Stimulated activated CD4-positive, alpha-beta T cell treated with anti-CD3 and anti-CD28 coated beads, Interleukin-15, amount 100 ng/mL, for 48 hours (primary cell): Measurements from ENCODE around the gene TMEM72.

Experiments used
- DNase-seq, 2 donors: peaks; one replicate each; pipeline ENCODE4 v3.0.0-alpha.2; 2020; ENCODE audit warnings: low read depth in 2 of 2

Gene TMEM72

DNA sequence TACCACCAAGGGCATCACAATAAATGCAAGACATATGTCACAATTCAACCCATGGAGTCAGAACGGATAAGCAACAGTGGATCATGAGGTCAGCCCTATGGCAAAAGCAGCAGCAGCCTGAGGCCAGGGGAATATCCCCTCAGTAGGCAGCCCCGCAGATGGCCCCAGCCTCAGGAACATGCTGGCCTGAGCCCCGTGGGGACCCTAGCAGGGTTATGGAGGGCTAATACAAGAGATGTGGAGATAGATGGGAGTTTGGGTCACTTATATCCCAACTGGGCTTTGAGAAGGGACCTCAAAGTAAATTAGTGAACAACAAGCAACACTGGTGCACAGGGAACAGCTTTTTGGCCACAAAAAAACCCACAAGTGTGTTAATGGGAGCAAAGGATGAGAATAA lies 9.1 kb downstream of the TMEM72 start:
- no peak for DNase-seq

DNA sequence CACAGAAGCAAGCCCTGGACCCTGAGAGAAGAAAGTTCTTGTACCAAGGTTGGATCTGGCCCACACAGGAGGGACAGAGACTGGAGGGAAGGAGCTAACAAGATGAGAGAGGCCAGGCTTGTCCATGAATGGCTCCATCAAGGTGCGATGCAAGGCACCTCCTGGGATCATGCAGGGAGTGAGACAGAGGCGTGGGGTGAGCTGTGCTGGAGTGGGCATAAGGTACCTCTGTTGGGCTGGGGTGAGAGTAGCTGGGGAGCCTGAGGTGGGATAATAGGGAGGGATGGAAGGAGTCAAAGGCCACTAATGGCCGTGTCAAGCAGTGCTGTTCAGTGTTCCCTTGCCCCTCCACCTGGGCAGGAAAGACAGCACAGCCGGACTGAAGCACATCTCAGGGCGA lies 9.9 kb downstream of the TMEM72 start:
- no peak for DNase-seq

GRCh38 chr10:44921506-44921905 lies 10.4 kb downstream of the TMEM72 start:
- no peak for DNase-seq

DNA sequence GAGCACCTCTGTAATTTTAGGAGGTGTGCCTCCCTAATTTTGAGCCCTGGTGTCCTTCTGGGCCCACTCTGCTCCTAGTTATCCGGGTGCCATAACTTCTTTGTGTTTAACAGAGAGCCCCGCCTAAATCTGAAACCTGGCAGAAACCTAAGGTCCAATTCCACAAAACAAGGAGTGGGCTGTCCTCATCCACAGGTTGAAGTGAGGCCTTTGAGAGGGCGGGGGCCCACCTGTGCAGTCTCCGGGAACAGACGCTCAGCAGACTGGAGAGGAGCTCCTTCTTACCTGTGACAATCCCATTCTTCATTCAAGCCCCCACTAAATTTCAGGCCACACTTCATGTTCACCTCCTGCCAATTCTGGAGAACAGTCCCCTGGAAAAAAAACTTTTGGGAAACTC lies 10.9 kb downstream of the TMEM72 start:
- DNase-seq: no peak

GRCh38 chr10:44922796-44923545 lies 11.8 kb downstream of the TMEM72 start:
- DNase-seq: no peak

DNA sequence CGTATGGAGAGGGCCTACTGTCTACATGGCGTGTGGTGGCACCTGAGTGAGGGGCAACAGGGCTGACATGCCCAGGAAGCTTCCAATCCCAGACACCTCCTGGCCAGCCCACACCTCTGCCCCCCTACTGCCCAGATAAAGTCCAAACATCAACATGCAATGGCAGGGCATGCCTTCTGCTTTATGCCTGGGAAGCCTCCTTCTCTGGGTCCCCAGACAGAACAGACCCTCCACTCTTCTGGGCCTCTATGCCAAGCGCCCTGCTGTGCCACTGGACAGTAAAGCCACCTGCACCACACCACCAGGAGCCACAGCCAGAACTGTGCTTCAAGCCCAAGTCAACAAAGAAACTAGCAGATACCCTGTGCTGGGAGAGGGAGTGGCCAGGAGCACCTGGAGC lies 12.5 kb downstream of the TMEM72 start:
- DNase-seq: no peak

DNA sequence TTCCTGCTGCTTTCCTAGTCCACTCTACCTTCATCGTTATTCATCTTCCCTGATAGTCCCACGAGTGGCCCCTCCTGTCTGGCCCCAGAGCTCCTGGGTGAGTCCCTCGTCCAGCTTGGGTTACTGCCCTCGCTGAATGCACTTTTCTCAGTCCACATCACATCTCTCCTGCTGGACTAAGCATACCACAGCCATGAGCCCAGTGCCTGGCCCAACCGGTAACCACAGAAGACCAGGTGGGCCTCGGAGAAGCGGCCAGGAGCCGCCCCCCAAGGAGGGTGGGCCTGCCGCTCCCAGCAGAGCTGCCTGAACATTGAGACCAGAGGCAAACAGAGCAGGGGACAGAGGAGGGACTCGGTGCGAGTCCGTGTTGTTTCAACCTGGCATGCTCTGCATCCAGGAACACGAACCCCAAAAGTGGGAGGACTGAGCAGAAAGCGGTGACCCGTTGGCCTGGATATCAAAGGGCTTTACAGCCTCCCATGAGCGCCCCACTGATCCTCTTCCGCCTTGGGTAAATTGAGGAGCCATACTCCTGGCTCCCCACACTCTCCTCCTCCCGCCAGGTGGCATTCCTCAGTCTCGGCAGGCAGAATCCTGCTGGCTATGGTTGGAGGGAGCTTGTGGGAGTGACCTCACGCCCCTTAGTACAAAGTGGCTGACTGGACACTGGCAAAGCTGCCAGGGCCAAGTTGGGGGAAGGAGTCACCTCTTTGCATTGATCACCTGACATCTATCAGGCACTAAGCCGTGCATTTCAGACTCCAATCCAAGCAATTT lies 13.3 kb downstream of the TMEM72 start:
- no peak for DNase-seq

GRCh38 chr10:44925224-44925623 lies 14.1 kb downstream of the TMEM72 start:
- no peak for DNase-seq

DNA sequence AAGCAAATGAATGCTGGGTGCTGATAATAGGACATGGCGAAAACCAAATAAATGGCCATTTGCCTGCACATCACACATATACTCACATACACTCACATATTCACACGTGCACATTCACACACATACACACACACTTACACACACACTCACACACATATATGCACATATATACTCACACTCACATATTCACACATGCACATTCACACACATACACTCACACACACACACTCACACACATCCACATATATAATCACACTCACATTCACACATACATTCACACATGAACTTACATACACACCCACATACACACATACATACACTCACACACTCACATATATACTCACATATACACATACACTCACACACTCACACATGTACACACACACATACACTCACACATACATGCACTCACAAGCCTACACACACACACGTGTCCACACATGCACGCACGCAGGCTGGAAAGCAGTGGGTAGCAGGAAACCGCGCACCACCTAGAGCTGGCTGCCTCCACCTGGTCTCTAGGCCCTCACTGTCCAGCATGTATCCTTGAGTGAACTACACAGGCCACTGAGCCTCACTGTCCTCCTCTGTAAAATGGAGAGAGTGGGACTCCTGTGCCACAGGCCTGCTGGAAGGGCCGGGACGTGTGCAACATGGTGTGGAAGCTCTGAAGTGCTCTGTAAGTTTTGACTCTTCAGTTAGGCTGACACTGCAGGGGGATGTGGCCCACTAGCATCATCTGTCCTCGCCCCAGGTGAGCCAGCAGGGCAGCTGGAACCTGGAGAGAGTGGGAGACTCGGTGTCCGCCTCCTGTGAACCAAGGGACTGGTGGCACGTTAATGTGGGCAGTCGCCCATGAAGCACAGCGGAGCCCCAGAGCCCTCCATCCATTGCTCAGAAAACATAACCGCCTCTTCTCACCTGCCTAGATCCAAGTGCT lies 14.9 kb downstream of the TMEM72 start:
- DNase-seq: no peak

- DNase-seq: no peak
These were observed 15.7 kb downstream of the TMEM72 start for GRCh38 chr10:44926751-44927351.

DNA sequence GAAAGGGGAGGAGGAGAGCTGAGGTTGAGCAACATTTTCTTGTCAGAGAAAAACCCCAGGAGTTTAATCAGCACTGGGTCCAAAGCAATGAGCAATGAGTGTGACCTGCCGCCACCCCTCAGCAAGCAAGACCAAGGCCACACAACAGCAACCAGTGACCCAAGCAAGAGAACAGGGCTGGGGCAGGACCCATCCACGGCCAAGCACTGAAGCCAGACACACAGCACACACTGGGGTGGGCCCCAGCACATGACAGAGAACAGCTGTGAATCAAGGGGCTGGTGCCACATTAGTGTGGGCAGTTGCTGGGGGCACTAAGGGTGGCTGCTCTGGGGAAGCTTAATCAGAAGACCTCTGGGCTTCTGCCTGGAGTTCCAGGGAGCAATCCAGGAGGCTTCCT lies 16.2 kb downstream of the TMEM72 start:
- DNase-seq: no peak

GRCh38 chr10:44928462-44928861 lies 17.3 kb downstream of the TMEM72 start:
- no peak for DNase-seq

- no peak for DNase-seq
These were observed 18.5 kb downstream of the TMEM72 start for GRCh38 chr10:44929356-44930255.

DNA sequence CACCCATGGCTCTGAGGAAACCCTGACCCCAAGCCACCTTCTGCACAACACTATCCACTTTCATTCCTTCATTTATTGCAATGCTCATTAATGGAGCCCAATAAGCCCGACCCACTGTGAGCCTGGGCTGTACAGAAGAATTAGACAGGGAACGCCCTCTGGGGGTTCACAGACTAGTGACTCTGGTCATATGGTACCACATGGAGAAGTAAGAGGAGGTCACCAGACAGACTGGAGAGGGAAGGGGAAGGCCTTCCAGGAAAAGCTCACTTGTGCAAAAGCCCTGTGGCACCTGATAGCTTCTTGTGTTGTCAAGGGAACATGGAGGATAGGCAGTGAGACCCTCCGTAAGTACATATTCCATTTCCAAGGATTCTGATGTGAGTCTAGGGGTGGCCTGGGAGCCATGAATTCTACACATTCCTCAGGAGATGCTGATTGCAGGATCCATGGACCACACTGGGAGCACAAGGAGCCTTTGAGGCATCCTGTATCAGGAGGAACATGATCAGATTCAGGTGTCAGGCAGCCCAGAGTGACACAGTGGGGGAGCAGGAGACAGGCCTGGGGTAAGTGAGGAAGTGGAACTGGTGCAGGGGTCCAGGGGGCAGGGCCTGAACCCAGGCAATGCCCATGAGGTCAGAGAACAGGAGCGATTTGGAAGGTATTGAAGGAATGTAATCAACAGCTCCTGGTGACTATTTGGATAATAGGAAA lies 19.9 kb downstream of the TMEM72 start:
- DNase-seq: no peak

DNA sequence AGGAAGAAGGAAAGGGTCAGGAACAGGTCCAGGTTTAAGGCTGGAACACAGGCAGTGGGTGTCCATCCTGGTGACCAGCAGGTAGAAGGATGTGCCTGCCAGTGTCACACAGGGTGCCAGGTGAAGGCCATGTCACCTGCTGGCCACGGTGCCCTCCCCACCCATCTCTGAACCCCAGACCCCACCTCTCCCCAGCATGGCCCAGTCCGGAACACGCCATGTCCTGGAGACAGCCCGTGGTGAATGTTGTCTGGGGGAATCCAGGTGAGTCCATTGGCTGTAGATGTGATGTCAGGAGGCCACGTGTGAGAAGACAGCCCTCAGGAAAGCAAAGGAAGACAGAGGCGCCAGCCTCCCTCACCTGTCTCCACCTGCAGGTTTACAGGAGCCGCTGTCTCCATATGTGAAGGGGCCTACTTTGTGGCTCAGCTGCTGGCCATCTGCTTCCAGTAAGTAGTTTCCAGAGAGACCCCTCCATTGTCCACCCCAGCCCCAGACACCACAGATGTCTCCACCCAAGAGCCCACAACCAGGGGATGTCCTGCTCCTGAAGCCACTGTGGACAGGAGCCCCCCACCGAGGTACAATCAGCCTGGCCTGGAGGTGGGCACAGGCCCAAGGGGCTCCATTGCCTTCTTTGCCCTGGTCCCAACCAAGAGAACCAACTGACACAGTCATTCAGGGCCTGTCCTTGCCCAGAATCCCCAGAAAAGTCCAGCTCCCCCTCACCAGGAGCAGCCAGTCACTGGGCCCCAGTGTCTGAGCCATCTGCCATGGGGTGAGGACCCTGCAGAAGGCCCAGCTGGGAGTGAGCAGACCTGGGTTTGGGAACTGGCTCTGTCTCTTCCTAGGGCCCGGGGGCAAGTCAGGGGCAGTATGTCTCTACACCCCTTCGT lies 20.7 kb downstream of the TMEM72 start:
- no peak for DNase-seq

DNA sequence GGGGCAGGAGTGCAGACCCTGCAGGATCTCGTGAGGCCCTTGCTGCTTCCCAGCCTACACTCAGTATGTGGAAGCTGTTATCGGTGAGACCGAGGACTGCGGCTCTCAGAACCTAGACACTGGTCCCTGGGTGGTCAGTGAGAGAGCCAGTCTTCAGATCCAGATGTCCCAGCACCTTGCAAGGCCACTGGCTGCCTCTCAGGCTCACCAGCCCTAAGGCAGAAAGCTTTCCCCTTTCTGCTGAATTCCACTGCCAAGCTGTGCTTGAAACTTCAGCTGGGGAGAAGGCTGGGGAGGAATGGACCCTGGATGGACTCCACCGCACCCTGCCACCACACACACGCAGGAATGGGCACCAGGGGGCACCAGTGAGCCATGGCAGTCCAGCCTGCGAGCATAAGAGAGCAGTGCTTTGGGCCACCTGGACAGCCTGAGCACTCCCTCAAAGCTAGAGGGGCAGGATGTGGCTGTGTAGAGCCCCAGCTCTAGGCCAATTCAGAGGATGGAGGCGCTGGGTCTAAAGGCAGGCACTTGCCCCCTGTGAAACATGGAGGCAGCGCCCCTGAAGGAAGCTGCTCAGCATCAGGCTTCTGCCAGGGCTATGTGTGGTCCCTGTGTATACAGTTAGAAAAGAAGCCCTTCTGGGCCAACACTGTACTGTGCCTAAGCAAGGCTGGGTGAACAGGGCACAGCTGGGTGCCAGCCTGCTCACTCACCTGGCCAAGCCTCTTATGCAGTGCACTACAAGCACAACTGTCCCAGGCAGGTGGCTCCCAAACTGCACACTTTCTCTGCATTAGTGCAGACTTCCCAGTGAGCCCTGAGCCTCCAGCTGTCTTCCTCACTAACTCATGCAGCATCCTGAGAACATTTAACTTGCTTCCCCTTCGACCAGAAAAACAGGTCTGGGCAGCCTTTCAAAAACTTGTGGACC lies 21.6 kb downstream of the TMEM72 start:
- DNase-seq: peak; percentile 62 to 79

- no peak for DNase-seq
These were observed 22.5 kb downstream of the TMEM72 start for GRCh38 chr10:44933451-44934321.
